HG03457 (cell line): ENCODE data around the gene SRRM3.
"Not testable (repeated sequence)": the region's sequence is repeated elsewhere in the genome, so short reads cannot be mapped to it uniquely, and the experiment has no call there.

Source experiments
- ATAC-seq: cut with Tn5 transposase; IDR thresholded peaks from one replicate; pipeline ENCODE4 v1.9.1; 2021; ENCODE audit warnings: moderate number of reproducible peaks; ENCODE audit not compliant: unreplicated experiment

SRRM3 gene

GRCh38 chr7:76225951-76226350 lies 24.3 kb downstream of the SRRM3 start:
- no peak for ATAC-seq

- not testable (repeated sequence) for ATAC-seq
These were observed 25.3 kb downstream of the SRRM3 start for GRCh38 chr7:76226878-76227423.

GRCh38 chr7:76230214-76230613 lies 28.5 kb downstream of the SRRM3 start:
- ATAC-seq, result no peak

GRCh38 chr7:76231071-76231470 lies 29.4 kb downstream of the SRRM3 start:
- no peak for ATAC-seq

- ATAC-seq, result no peak
These were observed 29.9 kb downstream of the SRRM3 start for GRCh38 chr7:76231583-76231982.

- no peak for ATAC-seq
These were observed 31.0 kb downstream of the SRRM3 start for GRCh38 chr7:76232698-76233097.

GRCh38 chr7:76233538-76234281 lies 32.0 kb downstream of the SRRM3 start:
- no peak for ATAC-seq

GRCh38 chr7:76234282-76234584 lies 32.5 kb downstream of the SRRM3 start:
- ATAC-seq, result no peak

GRCh38 chr7:76234931-76235441 lies 33.3 kb downstream of the SRRM3 start:
- ATAC-seq, result no peak

- no peak for ATAC-seq
These were observed 34.5 kb downstream of the SRRM3 start for GRCh38 chr7:76236224-76236623.

GRCh38 chr7:76238326-76238725 lies 36.6 kb downstream of the SRRM3 start:
- no peak for ATAC-seq

- no peak for ATAC-seq
These were observed 39.4 kb downstream of the SRRM3 start for GRCh38 chr7:76241141-76241540.

GRCh38 chr7:76242517-76243063 lies 40.9 kb downstream of the SRRM3 start:
- ATAC-seq, result not testable (repeated sequence)

- ATAC-seq, result no peak
These were observed 43.2 kb downstream of the SRRM3 start for GRCh38 chr7:76244781-76245391.

GRCh38 chr7:76246804-76247389 lies 45.2 kb downstream of the SRRM3 start:
- ATAC-seq, result no peak

GRCh38 chr7:76247938-76248337 lies 46.2 kb downstream of the SRRM3 start:
- no peak for ATAC-seq

GRCh38 chr7:76252021-76252420 lies 50.3 kb downstream of the SRRM3 start:
- no peak for ATAC-seq

GRCh38 chr7:76254781-76255180 lies 53.1 kb downstream of the SRRM3 start:
- no peak for ATAC-seq

GRCh38 chr7:76257973-76258372 lies 56.3 kb downstream of the SRRM3 start:
- ATAC-seq, result no peak

- no peak for ATAC-seq
These were observed 57.7 kb downstream of the SRRM3 start for GRCh38 chr7:76259124-76260093.
